ENCODE results near the gene CPEB2.

The CPEB2 gene

GRCh38 chr4:15001248-15001868, 923 bp upstream of the CPEB2 start:
- H3K27me3 ChIP-seq (ENCODE audit: control insufficient read depth in 1 of 2, insufficient read depth in 1 of 2, low read length in 2 of 2): no peaks in the 10 kb centered on the region
- peaks cover 0 to 8% of the 10 kb centered on the region in 2 experiments for H3K36me3 ChIP-seq (ENCODE audit: control insufficient read depth in 1 of 2, insufficient read depth in 2 of 2, low read depth in 1 of 2, low read length in 2 of 2)
- H3K9ac ChIP-seq (ENCODE audit: low read length): peak overlapping the region; percentile 98
- H3K18ac ChIP-seq (ENCODE audit: low read depth in 1 of 2, low read length in 2 of 2): peak overlapping the region; percentile 94 to 97
- H3K23ac ChIP-seq (ENCODE audit: low read length in 2 of 2): peak overlapping the region in 1 of 2 experiments; percentile 59
- H3K4me3 ChIP-seq (ENCODE audit: insufficient read depth in 1 of 2, low read depth in 1 of 2, low read length in 2 of 2): peak overlapping the region; percentile 91 to 97
- WGBS: under 1% methylated on average over 32 of the region's 32 CpGs
- peak overlapping the region in 1 of 2 experiments; percentile 92 for H3K4ac ChIP-seq (ENCODE audit: low read depth in 1 of 2, low read length in 2 of 2)
- peak overlapping the region in 1 of 2 experiments; percentile 83 for H3K14ac ChIP-seq (ENCODE audit: low read length in 2 of 2)
- H2BK12ac ChIP-seq (ENCODE audit: low read length in 2 of 2): peak overlapping the region in 1 of 2 experiments; percentile 71
- peak; percentile 94 for DNase-seq
- peak overlapping the region; percentile 97 for H3K4me2 ChIP-seq (ENCODE audit: low read length, poor library complexity, severe bottlenecking)
- H2BK15ac ChIP-seq (ENCODE audit: low read depth, poor library complexity, severe bottlenecking): peak overlapping the region; percentile 99
- no peaks in the 10 kb centered on the region for H3K4me1 ChIP-seq (ENCODE audit: control insufficient read depth, insufficient read depth, low read depth, low read length)
- H3K27ac ChIP-seq (ENCODE audit: low read length, poor library complexity, severe bottlenecking): peak overlapping the region; percentile 99
- H2BK5ac ChIP-seq (ENCODE audit: low read depth, low read length, poor library complexity, severe bottlenecking): peak overlapping the region; percentile 96
- H4K91ac ChIP-seq (ENCODE audit: low read length): no peak overlapping the region
- no peaks in the 10 kb centered on the region for H3K9me3 ChIP-seq (ENCODE audit: control insufficient read depth, low read length)
- H3K79me1 ChIP-seq (replicated peaks; ENCODE audit: low read length, poor library complexity, severe bottlenecking): no peaks in the 10 kb centered on the region
- peak overlapping the region; percentile 73 for H2BK120ac ChIP-seq (ENCODE audit: low read depth, low read length)
- H2AK5ac ChIP-seq (ENCODE audit: low read length, severe bottlenecking): no peak overlapping the region
- no peak overlapping the region for H2AFZ ChIP-seq (ENCODE audit: low read depth, low read length)
- peak overlapping the region; percentile 82 for H4K8ac ChIP-seq (ENCODE audit: low read length)

GRCh38 chr4:15002659-15003400, 549 bp downstream of the CPEB2 start:
- H2BK120ac ChIP-seq (ENCODE audit: low read depth, low read length): peak overlapping the region; percentile 99
- peak; percentile 85 for DNase-seq
- peak overlapping the region; percentile 97 for H3K4me2 ChIP-seq (ENCODE audit: low read length, poor library complexity, severe bottlenecking)
- WGBS: under 1% methylated on average over 60 of the region's 74 CpGs
- H3K27me3 ChIP-seq (ENCODE audit: control insufficient read depth in 1 of 2, insufficient read depth in 1 of 2, low read length in 2 of 2): no peaks in the 10 kb centered on the region
- H4K91ac ChIP-seq (ENCODE audit: low read length): peak overlapping the region; percentile 100
- H2BK5ac ChIP-seq (ENCODE audit: low read depth, low read length, poor library complexity, severe bottlenecking): peak overlapping the region; percentile 99
- H2BK12ac ChIP-seq (ENCODE audit: low read length in 2 of 2): peak overlapping the region in 1 of 2 experiments; percentile 89
- H3K14ac ChIP-seq (ENCODE audit: low read length in 2 of 2): peak overlapping the region; percentile 74 to 100
- H4K8ac ChIP-seq (ENCODE audit: low read length): peak overlapping the region; percentile 98
- peak overlapping the region; percentile 85 for H2AK5ac ChIP-seq (ENCODE audit: low read length, severe bottlenecking)
- peak overlapping the region; percentile 77 for H2AFZ ChIP-seq (ENCODE audit: low read depth, low read length)
- no peaks in the 10 kb centered on the region for H3K4me1 ChIP-seq (ENCODE audit: control insufficient read depth, insufficient read depth, low read depth, low read length)
- H3K9me3 ChIP-seq (ENCODE audit: control insufficient read depth, low read length): no peaks in the 10 kb centered on the region
- H3K23ac ChIP-seq (ENCODE audit: low read length in 2 of 2): peak overlapping the region; percentile 98 to 99
- peaks cover 8 to 10% of the 10 kb centered on the region in 2 experiments for H3K36me3 ChIP-seq (ENCODE audit: control insufficient read depth in 1 of 2, insufficient read depth in 2 of 2, low read depth in 1 of 2, low read length in 2 of 2)
- H3K79me1 ChIP-seq (replicated peaks; ENCODE audit: low read length, poor library complexity, severe bottlenecking): no peaks in the 10 kb centered on the region
- peak overlapping the region; percentile 91 to 97 for H3K4me3 ChIP-seq (ENCODE audit: insufficient read depth in 1 of 2, low read depth in 1 of 2, low read length in 2 of 2)
- peak overlapping the region; percentile 99 for H3K27ac ChIP-seq (ENCODE audit: low read length, poor library complexity, severe bottlenecking)
- H3K9ac ChIP-seq (ENCODE audit: low read length): peak overlapping the region; percentile 98
- H3K18ac ChIP-seq (ENCODE audit: low read depth in 1 of 2, low read length in 2 of 2): peak overlapping the region; percentile 100
- H3K4ac ChIP-seq (ENCODE audit: low read depth in 1 of 2, low read length in 2 of 2): peak overlapping the region; percentile 99 to 100
- peak overlapping the region; percentile 100 for H2BK15ac ChIP-seq (ENCODE audit: low read depth, poor library complexity, severe bottlenecking)

GRCh38 chr4:15003401-15003890, 1.2 kb downstream of the CPEB2 start:
- Histone ChIP-seq H3K14ac (ENCODE audit: low read length in 2 of 2) (peak overlapping the region; percentile 74 to 99), H2AFZ (ENCODE audit: low read depth, low read length) (peak overlapping the region; percentile 77), H3K18ac (ENCODE audit: low read depth in 1 of 2, low read length in 2 of 2) (peak overlapping the region; percentile 100), H3K9me3 (ENCODE audit: control insufficient read depth, low read length) (no peaks in the 10 kb centered on the region), H3K23ac (ENCODE audit: low read length in 2 of 2) (peak overlapping the region; percentile 96 to 99), H2BK5ac (ENCODE audit: low read depth, low read length, poor library complexity, severe bottlenecking) (peak overlapping the region; percentile 92), H2AK5ac (ENCODE audit: low read length, severe bottlenecking) (peak overlapping the region; percentile 48), H4K91ac (ENCODE audit: low read length) (peak overlapping the region; percentile 86), H3K9ac (ENCODE audit: low read length) (peak overlapping the region; percentile 98), H2BK120ac (ENCODE audit: low read depth, low read length) (peak overlapping the region; percentile 85), H3K4me3 (ENCODE audit: insufficient read depth in 1 of 2, low read depth in 1 of 2, low read length in 2 of 2) (peak overlapping the region; percentile 91 to 97), H2BK15ac (ENCODE audit: low read depth, poor library complexity, severe bottlenecking) (peak overlapping the region; percentile 99), H3K4me2 (ENCODE audit: low read length, poor library complexity, severe bottlenecking) (peak overlapping the region; percentile 97), H3K27me3 (ENCODE audit: control insufficient read depth in 1 of 2, insufficient read depth in 1 of 2, low read length in 2 of 2) (no peaks in the 10 kb centered on the region), H4K8ac (ENCODE audit: low read length) (peak overlapping the region; percentile 98), H3K4me1 (ENCODE audit: control insufficient read depth, insufficient read depth, low read depth, low read length) (no peaks in the 10 kb centered on the region), H3K4ac (ENCODE audit: low read depth in 1 of 2, low read length in 2 of 2) (peak overlapping the region; percentile 99 to 100), H3K79me1 (replicated peaks; ENCODE audit: low read length, poor library complexity, severe bottlenecking) (no peaks in the 10 kb centered on the region), H3K36me3 (ENCODE audit: control insufficient read depth in 1 of 2, insufficient read depth in 2 of 2, low read depth in 1 of 2, low read length in 2 of 2) (peaks cover 8 to 16% of the 10 kb centered on the region in 2 experiments), H3K27ac (ENCODE audit: low read length, poor library complexity, severe bottlenecking) (peak overlapping the region; percentile 75), H2BK12ac (ENCODE audit: low read length in 2 of 2) (peak overlapping the region; percentile 66 to 71)
- peak; percentile 54 for DNase-seq
- WGBS: 0% methylated on average over 39 of the region's 65 CpGs
